SK-N-MC (cell line): ENCODE measurements around the gene DTWD2.

Source experiments
- DNase-seq: peaks from one replicate; pipeline ENCODE4 v3.0.0-alpha.2; 2011; ENCODE audit warnings: low read depth, low spot score
- H3K27ac ChIP-seq: fragments of 200-600 bp; sonication (generic); 2 replicates; pipeline ENCODE4 v1.5.1; 2016; ENCODE audit warnings: mixed run types
- H3K36me3 ChIP-seq: fragments of 200-600 bp; sonication (generic); 2 replicates; pipeline ENCODE4 v1.6.1; 2017; ENCODE audit warnings: antibody characterized with exemption, low read length, mixed read lengths; ENCODE audit not compliant: insufficient read depth
- H3K4me3 ChIP-seq: fragments of 200-600 bp; sonication (generic); 2 replicates; pipeline ENCODE4 v1.5.1; 2016
- H3K9ac ChIP-seq: fragments of 200-600 bp; sonication (generic); 2 replicates; pipeline ENCODE4 v1.8.0; 2017; ENCODE audit warnings: mixed run types, mixed read lengths; ENCODE audit not compliant: insufficient read length
- H3K9me3 ChIP-seq: fragments of 200-600 bp; sonication (generic); 2 replicates; pipeline ENCODE4 v1.6.1; 2017; ENCODE audit warnings: low read depth, mild to moderate bottlenecking, antibody characterized with exemption, low read length, moderate library complexity, mixed read lengths
- EZH2 ChIP-seq: fragments of 200-600 bp; sonication (generic); IDR thresholded peaks from one replicate; pipeline ENCODE4 v1.6.1; 2017; ENCODE audit warnings: antibody characterized with exemption
- FOXP2 ChIP-seq: optimal IDR thresholded peaks from 2 replicates; pipeline ENCODE3; 2011; ENCODE audit warnings: mild to moderate bottlenecking, moderate library complexity; ENCODE audit not compliant: insufficient read depth; ENCODE audit errors: extremely low read length, control extremely low read depth
- POLR2AphosphoS5 ChIP-seq: IDR thresholded peaks from 2 replicates; pipeline ENCODE4 v1.6.1; 2012; ENCODE audit warnings: mild to moderate bottlenecking, low read depth, low read length, borderline replicate concordance

DTWD2 gene, protein sequence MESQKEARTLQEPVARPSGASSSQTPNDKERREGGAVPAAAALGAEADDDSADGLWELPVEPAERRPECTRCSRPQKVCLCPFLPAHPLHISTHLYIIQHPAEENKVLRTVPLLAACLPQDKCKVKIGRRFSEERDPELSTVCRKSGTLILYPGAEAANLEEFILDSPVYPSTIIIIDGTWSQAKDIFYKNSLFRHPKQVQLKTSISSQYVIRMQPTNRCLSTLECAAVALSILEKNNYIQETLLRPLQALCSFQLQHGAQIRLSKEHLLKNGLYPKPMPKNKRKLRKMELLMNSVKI

DNA sequence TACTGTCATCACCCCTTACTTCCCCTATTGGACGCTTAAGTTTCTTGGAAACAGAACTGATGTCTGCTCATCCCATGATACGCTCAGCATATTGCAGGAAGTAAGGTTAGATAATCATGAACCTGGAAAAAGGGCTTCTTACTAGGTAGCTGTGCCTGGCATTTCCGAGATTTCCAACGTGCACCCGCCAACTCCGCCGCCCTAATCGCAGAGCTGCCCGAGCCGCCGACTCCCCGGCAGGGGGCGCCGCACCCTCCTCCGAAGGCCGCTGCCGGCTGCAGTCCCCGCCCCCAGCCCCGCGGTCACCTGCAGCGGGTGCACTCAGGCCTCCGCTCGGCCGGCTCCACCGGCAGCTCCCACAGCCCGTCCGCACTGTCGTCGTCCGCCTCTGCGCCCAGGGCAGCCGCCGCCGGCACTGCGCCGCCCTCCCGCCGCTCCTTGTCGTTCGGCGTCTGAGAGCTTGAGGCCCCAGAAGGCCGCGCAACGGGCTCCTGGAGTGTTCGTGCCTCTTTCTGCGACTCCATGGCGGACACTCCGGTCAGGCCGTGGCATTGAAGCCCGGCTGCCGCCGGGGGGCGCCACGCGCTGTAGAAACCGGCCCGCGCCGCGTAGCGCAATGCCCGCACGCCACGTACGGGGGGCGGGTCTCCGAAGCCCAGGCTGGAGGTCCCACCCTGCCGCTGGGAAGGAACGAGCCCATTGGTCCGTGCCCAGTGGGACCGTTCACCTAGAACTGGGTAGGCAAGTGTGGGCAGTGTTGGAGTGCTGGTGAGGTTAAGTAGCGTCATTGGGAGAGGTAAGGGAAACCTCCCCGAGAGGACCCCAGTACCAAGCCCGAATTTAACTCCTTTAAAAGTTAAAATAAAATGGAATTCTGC, at the start of gene DTWD2:
Gene DTWD2 (minus strand): TSS at position 560 of the 878 bp plus-strand sequence. CDS start 36 bp downstream, at position 524.
- Histone ChIP-seq H3K27ac (peak within 1 kb of the TSS; percentile 67), H3K9me3 (no peaks in the 10 kb centered on the region), H3K4me3 (peak within 1 kb of the TSS; percentile 95), H3K9ac (peak within 1 kb of the TSS; percentile 82), H3K36me3 (no peaks in the 10 kb centered on the region)
- DNase-seq = no peak
- peak; percentile 62 for TF ChIP-seq POLR2AphosphoS5
- TF ChIP-seq FOXP2 = no peak

DNA sequence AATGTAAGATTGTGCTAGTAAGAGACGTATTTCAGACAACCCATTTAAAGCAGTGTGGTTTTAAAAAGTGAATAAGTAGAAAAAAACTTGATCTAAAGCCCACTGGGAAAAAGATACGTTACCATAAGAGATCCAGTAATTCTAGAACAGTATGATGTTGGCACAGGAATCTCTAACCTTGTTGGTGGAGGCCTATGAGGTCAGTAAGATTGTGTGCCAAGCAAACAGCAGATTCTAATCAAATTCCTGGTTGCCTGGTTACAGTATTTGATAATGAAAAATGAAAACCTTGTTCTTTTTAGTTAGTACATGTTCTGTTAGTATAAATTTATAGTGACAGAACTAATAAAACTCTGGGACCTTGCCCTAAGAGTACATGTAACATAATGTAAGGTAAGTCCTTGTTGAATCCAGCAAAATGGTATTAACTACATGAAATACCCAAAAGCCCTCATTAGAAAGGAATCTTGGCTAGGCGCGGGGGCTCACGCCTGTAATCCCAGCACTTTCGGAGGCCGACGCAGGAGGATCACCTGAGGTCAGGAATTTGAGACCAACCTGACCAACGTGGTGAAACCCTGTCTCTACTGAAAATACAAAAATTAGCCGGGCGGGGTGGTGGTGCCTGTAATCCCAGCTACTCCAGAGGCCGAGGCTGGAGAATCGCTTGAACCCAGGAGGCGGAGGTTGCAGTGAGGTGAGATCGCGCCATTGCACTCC, 49.3 kb upstream of the DTWD2 start:
- no peak for DNase-seq
- 0 out of 2 replicates have a peak overlapping the region, but pooled peaks have one; percentile 49 for H3K27ac ChIP-seq

DNA sequence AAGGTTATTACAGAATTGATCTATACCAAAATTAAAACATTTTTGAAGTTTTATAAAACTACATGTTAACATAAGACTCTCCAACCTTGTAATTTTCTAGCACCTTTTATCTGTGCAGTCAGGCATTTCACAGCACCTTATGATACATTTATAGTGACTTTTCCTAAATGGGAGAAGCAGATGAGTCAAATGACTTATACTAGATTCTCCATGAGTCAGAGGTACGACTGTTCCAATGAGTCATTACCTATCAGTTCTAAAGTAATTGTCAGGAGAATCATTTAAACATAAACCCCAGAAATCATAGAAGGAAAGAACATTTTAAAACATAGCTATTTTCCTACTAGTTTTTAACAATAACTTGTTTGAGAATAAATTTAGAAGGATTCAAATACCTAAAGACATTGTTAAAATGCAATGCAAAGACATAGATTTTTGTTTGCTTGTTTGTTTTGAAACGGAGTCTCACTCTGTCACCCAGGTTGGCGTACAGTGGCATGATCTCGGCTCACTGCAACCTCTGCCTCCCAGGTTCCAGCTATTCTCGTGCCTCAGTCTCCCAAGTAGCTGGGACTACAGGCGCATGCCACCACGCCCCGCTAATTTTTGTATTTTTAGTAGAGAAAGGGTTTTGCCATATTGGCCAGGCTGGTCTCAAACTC, 47.9 kb upstream of the DTWD2 start:
- H3K36me3 ChIP-seq = no peaks in the 10 kb centered on the region
- DNase-seq = no peak
- H3K9ac ChIP-seq = no peak overlapping the region
- H3K27ac ChIP-seq = 0 out of 2 replicates have a peak overlapping the region, but pooled peaks have one; percentile 17
- no peak overlapping the region for H3K4me3 ChIP-seq
- H3K9me3 ChIP-seq = no peaks in the 10 kb centered on the region
- no peak for TF ChIP-seq POLR2AphosphoS5
- TF ChIP-seq FOXP2 = no peak
- TF ChIP-seq EZH2 = no peak

More for the DNA sequence above, 49.3 kb upstream of the DTWD2 start:
- Histone ChIP-seq H3K4me3 (no peak overlapping the region), H3K9me3 (no peaks in the 10 kb centered on the region), H3K36me3 (no peaks in the 10 kb centered on the region), H3K9ac (peak overlapping the region; percentile 17)
- TF ChIP-seq POLR2AphosphoS5 (no peak), EZH2 (no peak), FOXP2 (no peak)

DNA sequence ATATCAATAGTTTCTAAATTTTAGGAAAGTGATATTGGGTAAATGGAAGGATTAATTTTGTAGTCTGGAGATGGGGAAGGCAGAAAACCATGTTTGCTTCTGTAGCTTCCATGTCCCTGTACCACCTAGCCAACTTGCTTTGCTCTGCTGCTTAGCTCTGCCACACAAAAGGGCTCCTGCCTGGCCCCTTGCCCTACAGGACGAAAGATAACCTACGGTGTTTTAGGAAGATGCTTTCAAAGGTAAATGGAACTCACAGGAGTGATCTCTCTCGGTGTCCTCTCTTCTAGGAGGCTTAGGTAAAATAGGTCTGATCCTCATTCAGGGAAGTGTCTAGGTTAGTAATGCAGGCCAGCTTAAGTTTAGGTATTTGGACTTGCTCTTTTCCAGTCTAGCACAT, 44.8 kb upstream of the DTWD2 start:
- no peak for DNase-seq
- TF ChIP-seq POLR2AphosphoS5 (no peak), FOXP2 (no peak), EZH2 (no peak)
- Histone ChIP-seq H3K9ac (no peak overlapping the region), H3K36me3 (no peaks in the 10 kb centered on the region), H3K9me3 (no peaks in the 10 kb centered on the region), H3K27ac (peak overlapping the region; percentile 99; the same call in 1 of the 2 replicates), H3K4me3 (no peak overlapping the region)

DNA sequence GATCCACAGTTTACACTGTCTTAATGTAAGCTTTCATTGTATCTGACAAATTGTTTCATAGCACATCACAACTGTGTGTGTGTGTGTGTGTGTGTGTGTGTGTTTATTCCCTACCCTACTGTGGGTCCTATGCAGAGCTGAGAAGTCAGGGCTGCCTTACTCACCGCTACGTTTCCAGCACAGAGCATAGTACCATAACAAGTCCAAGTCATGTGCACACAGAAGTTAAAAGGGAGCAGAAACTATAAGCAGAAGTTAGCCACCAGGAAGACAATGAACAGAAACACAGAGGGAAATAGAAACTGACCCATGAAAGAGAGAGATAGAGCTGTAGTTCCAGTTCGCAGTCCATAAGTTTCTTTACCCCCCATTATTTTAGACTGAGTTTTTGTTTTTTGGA, 44.3 kb upstream of the DTWD2 start:
- no peak for TF ChIP-seq EZH2
- no peak for TF ChIP-seq POLR2AphosphoS5
- TF ChIP-seq FOXP2 = no peak
- H3K27ac ChIP-seq = peak overlapping the region; percentile 99
- no peaks in the 10 kb centered on the region for H3K9me3 ChIP-seq
- H3K4me3 ChIP-seq = no peak overlapping the region
- no peak for DNase-seq
- H3K9ac ChIP-seq = no peak overlapping the region
- H3K36me3 ChIP-seq = no peaks in the 10 kb centered on the region

DNA sequence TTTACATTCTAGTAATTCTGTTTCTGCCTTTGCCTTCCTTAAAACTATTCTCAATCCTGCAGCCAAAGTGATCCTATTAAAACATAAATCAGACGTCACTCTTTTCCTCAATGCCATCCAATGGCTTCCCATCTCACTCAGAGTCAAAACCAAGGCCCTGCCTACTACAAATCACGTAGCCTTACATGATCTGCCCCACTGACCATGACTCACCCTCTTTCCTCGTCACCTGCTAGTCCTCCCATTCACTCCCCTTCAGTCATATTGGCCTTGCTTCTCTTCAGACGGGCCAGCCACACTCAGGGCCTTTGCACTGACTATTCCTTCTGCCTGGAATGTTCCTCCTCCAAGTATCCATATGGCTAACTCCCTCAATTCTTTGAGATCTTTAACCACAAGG, 43.6 kb upstream of the DTWD2 start:
- DNase-seq = no peak
- peak overlapping the region; percentile 45 for H3K4me3 ChIP-seq
- H3K9me3 ChIP-seq = no peaks in the 10 kb centered on the region
- TF ChIP-seq POLR2AphosphoS5 = no peak
- TF ChIP-seq FOXP2 = no peak
- no peak for TF ChIP-seq EZH2
- no peak overlapping the region for H3K9ac ChIP-seq
- peak overlapping the region; percentile 99 for H3K27ac ChIP-seq
- no peaks in the 10 kb centered on the region for H3K36me3 ChIP-seq

DNA sequence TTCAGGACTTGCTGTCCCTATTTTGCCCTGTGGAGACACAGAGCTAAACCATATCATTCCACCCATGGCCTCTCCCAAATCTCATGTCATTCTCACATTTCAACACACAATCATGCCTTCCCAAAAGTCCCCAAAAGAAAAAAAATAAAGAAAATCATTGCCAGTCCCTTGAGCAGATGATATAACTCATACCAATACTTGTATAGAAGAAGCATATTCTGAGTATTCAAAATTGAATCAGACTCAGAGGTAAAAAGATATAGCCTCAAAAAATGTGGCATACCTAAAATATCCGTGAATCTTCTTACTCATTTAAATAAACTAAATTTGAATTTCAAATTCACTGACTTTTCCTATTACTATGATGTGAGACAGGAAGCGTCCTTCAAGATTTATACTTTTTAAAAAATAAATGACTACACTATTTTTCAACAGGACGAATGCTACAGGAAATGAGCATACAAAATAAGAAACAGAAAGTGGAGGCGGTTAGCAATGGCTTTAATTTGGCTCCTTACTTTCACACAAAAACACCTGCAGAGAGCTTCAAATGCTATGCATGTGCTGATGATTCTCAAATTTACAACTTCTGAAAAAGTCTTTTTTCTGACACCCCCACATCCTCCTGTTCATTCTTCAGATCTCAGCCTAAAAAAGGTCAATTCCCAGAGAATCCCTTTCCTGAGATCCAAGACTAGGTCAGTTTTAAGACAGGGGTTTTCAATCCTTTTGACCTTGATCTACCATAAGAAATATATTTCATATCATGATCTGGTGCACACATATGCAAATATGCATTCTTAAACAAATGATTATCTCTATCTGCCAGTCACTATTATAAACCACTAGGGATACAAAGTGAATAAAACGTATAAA, 42.9 kb upstream of the DTWD2 start:
- TF ChIP-seq POLR2AphosphoS5 (peak; percentile 38; the same call in 1 of the 2 replicates), FOXP2 (no peak)
- peak; percentile 78 for DNase-seq
- no peaks in the 10 kb centered on the region for H3K36me3 ChIP-seq
- no peaks in the 10 kb centered on the region for H3K9me3 ChIP-seq
- H3K4me3 ChIP-seq = peak overlapping the region; percentile 45
- peak overlapping the region; percentile 58 for H3K9ac ChIP-seq
- peak overlapping the region; percentile 99 for H3K27ac ChIP-seq
